Activated CD8-positive, alpha-beta memory T cell treated with anti-CD3 and anti-CD28 coated beads, Interleukin-2, amount 10 ng/mL, durations not matched to agents 7 days and 5 days (primary cell): ENCODE results near the gene UBA3. TPM values are rescaled to one million over a fixed set of nuclear protein-coding genes. Genes with fewer than 3 reads are reported as not detected.
A peak's percentile ranks its signal among the peaks of the same experiment; 100 is the strongest.

Experiments
- ATAC-seq: fragments of 150-1000 bp; cut with Tn5 transposase; one replicate; pipeline ENCODE4 v1.10.0; 2021; ENCODE audit warnings: moderate library complexity
- CTCF ChIA-PET: fragments of 350-600 bp; sonication (Branson Sonifier 250); formaldehyde crosslinking; loops from one replicate; lab custom pipeline; 2021; ENCODE audit warnings: antibody characterized with exemption; lab: Charles Lee
- DNase-seq: peaks from one replicate; pipeline ENCODE4 v3.0.0-alpha.2; 2020
- H3K27ac Mint-ChIP-seq: one replicate; pipeline ENCODE4 v1.8.0; 2021; ENCODE audit warnings: mild to moderate bottlenecking, mixed read lengths
- H3K27me3 Mint-ChIP-seq: one replicate; pipeline ENCODE4 v1.8.0; 2021; ENCODE audit warnings: mixed read lengths
- H3K36me3 Mint-ChIP-seq: one replicate; pipeline ENCODE4 v1.8.0; 2021; ENCODE audit warnings: mild to moderate bottlenecking, mixed read lengths
- H3K4me1 Mint-ChIP-seq: one replicate; pipeline ENCODE4 v1.8.0; 2021; ENCODE audit warnings: mixed read lengths
- H3K4me3 Mint-ChIP-seq: one replicate; pipeline ENCODE4 v1.8.0; 2021; ENCODE audit warnings: mild to moderate bottlenecking, moderate library complexity, mixed read lengths
- H3K9me3 Mint-ChIP-seq: one replicate; pipeline ENCODE4 v1.8.0; 2022; ENCODE audit warnings: low read depth, mixed read lengths
- total RNA-seq, 2 experiments: library from RNA; stranded (reverse); gene quantifications; one replicate each; pipeline ENCODE4 v1.2.3, GENCODE V29; 2021

The UBA3 gene
- total RNA-seq = 100 to 1,000 TPM; 104 to 133 TPM

GRCh38 chr3:69080233-69080920, at the start of gene UBA3:
TSS of gene UBA3 (minus strand) at chr3:69080365. CDS start at chr3:69080353, 12 bp downstream.
- Mint-ChIP-seq H3K4me3 (peak within 1 kb of the TSS; percentile 88), H3K27me3 (no peaks in the 10 kb centered on the region), H3K36me3 (peaks cover 23% of the 10 kb centered on the region), H3K27ac (peak within 1 kb of the TSS; percentile 94), H3K4me1 (peaks cover 60% of the 10 kb centered on the region), H3K9me3 (no peaks in the 10 kb centered on the region)
- CTCF ChIA-PET = interaction anchor here (1.8 to 2.4 kb wide), 2 partner anchors 11 to 67 kb away, joined by 4 to 10 read pairs; partner anchors contain the start of gene EOGT
- peak; percentile 96 for DNase-seq
- ATAC-seq = peak; percentile 76

- H3K4me1 Mint-ChIP-seq = peaks cover 2% of the 10 kb centered on the region
- no peaks in the 10 kb centered on the region for H3K9me3 Mint-ChIP-seq
- H3K27ac Mint-ChIP-seq = no peak overlapping the region
- DNase-seq (no peak), ATAC-seq (no peak)
- H3K4me3 Mint-ChIP-seq = no peak overlapping the region
- CTCF ChIA-PET = interaction anchor here (1.0 to 3.6 kb wide), 2 partner anchors 10 to 29 kb away, joined by 3 to 13 read pairs; no protein-coding TSS in a partner anchor
- H3K36me3 Mint-ChIP-seq = no peaks in the 10 kb centered on the region
- H3K27me3 Mint-ChIP-seq = peaks cover 6% of the 10 kb centered on the region
These were observed 49.4 kb upstream of the UBA3 start for GRCh38 chr3:69129531-69129930.

- Mint-ChIP-seq H3K9me3 (no peaks in the 10 kb centered on the region), H3K4me1 (peaks cover 2% of the 10 kb centered on the region), H3K4me3 (no peak overlapping the region), H3K27ac (no peak overlapping the region), H3K27me3 (peaks cover 6% of the 10 kb centered on the region), H3K36me3 (no peaks in the 10 kb centered on the region)
- ATAC-seq (no peak), DNase-seq (no peak)
- CTCF ChIA-PET = interaction anchor here (3.6 kb wide), 1 partner anchor 9 kb away, joined by 13 read pairs; no protein-coding TSS in a partner anchor
These were observed 48.3 kb upstream of the UBA3 start for GRCh38 chr3:69128509-69128908.

GRCh38 chr3:69126999-69127398, 46.8 kb upstream of the UBA3 start:
- H3K27me3 Mint-ChIP-seq = peaks cover 6% of the 10 kb centered on the region
- H3K36me3 Mint-ChIP-seq = no peaks in the 10 kb centered on the region
- CTCF ChIA-PET = interaction anchor here (0.7 to 1.3 kb wide), 2 partner anchors 173 to 299 kb away, joined by 3 to 6 read pairs; no protein-coding TSS in a partner anchor
- H3K27ac Mint-ChIP-seq = no peak overlapping the region
- H3K4me1 Mint-ChIP-seq = peaks cover 2% of the 10 kb centered on the region
- ATAC-seq (no peak), DNase-seq (no peak)
- H3K4me3 Mint-ChIP-seq = no peak overlapping the region
- no peaks in the 10 kb centered on the region for H3K9me3 Mint-ChIP-seq

GRCh38 chr3:69126216-69126615, 46.1 kb upstream of the UBA3 start:
- no peak for ATAC-seq
- Mint-ChIP-seq H3K36me3 (no peaks in the 10 kb centered on the region), H3K4me3 (no peak overlapping the region), H3K9me3 (no peaks in the 10 kb centered on the region), H3K27me3 (peaks cover 6% of the 10 kb centered on the region), H3K4me1 (peaks cover 2% of the 10 kb centered on the region), H3K27ac (no peak overlapping the region)
- CTCF ChIA-PET = interaction anchor here (1.2 to 1.6 kb wide), 4 partner anchors 35 to 300 kb away, joined by 4 to 6 read pairs (median 4); no protein-coding TSS in a partner anchor
- DNase-seq = no peak

- no peak within 1 kb of the TSS for H3K4me3 Mint-ChIP-seq
- CTCF ChIA-PET = interaction anchor here (1.1 to 1.4 kb wide), 3 partner anchors 37 to 189 kb away, joined by 3 to 4 read pairs (median 4); no protein-coding TSS in a partner anchor
- no peaks in the 10 kb centered on the region for H3K9me3 Mint-ChIP-seq
- peaks cover 2% of the 10 kb centered on the region for H3K4me1 Mint-ChIP-seq
- no peak within 1 kb of the TSS for H3K27ac Mint-ChIP-seq
- H3K27me3 Mint-ChIP-seq = peaks cover 4% of the 10 kb centered on the region
- DNase-seq (no peak), ATAC-seq (no peak)
- H3K36me3 Mint-ChIP-seq = no peaks in the 10 kb centered on the region
These were observed 42.2 kb upstream of the UBA3 start, which contains the start of gene LMOD3 for GRCh38 chr3:69122403-69122802. TSS of gene LMOD3 (minus strand) at chr3:69122595. CDS start at chr3:69122386, 209 bp downstream.

GRCh38 chr3:69121950-69122349, 41.8 kb upstream of the UBA3 start:
- DNase-seq (no peak), ATAC-seq (no peak)
- H3K9me3 Mint-ChIP-seq = no peaks in the 10 kb centered on the region
- H3K36me3 Mint-ChIP-seq = no peaks in the 10 kb centered on the region
- H3K27me3 Mint-ChIP-seq = peaks cover 4% of the 10 kb centered on the region
- peaks cover 2% of the 10 kb centered on the region for H3K4me1 Mint-ChIP-seq
- CTCF ChIA-PET = interaction anchor here (0.9 to 3.8 kb wide), 13 partner anchors 37 to 550 kb away, joined by 3 to 45 read pairs (median 4); no protein-coding TSS in a partner anchor
- H3K27ac Mint-ChIP-seq = no peak overlapping the region
- H3K4me3 Mint-ChIP-seq = no peak overlapping the region

GRCh38 chr3:69121513-69121912, 41.3 kb upstream of the UBA3 start:
- no peak for DNase-seq
- Mint-ChIP-seq H3K36me3 (no peaks in the 10 kb centered on the region), H3K27ac (no peak overlapping the region), H3K9me3 (no peaks in the 10 kb centered on the region), H3K27me3 (peaks cover 4% of the 10 kb centered on the region), H3K4me3 (no peak overlapping the region), H3K4me1 (peaks cover 2% of the 10 kb centered on the region)
- CTCF ChIA-PET = interaction anchor here (0.6 to 3.8 kb wide), 26 partner anchors 9 to 550 kb away, joined by 3 to 45 read pairs (median 6); partner anchors contain the start of gene FRMD4B
- no peak for ATAC-seq

GRCh38 chr3:69120879-69121464, 40.8 kb upstream of the UBA3 start:
- ATAC-seq (peak; percentile 87), DNase-seq (peak; percentile 90)
- peak overlapping the region; percentile 7 for H3K27ac Mint-ChIP-seq
- no peak overlapping the region for H3K4me3 Mint-ChIP-seq
- H3K9me3 Mint-ChIP-seq = no peaks in the 10 kb centered on the region
- CTCF ChIA-PET = interaction anchor here (0.6 to 3.8 kb wide), 26 partner anchors 9 to 551 kb away, joined by 3 to 45 read pairs (median 6); partner anchors contain the start of gene FRMD4B
- H3K4me1 Mint-ChIP-seq = peaks cover 2% of the 10 kb centered on the region
- H3K27me3 Mint-ChIP-seq = no peaks in the 10 kb centered on the region
- no peaks in the 10 kb centered on the region for H3K36me3 Mint-ChIP-seq

GRCh38 chr3:69119681-69120080, 39.5 kb upstream of the UBA3 start:
- Mint-ChIP-seq H3K4me1 (peaks cover 2% of the 10 kb centered on the region), H3K27me3 (no peaks in the 10 kb centered on the region), H3K36me3 (no peaks in the 10 kb centered on the region), H3K4me3 (no peak overlapping the region), H3K9me3 (no peaks in the 10 kb centered on the region), H3K27ac (no peak overlapping the region)
- ATAC-seq (no peak), DNase-seq (no peak)
- CTCF ChIA-PET = interaction anchor here (1.9 to 3.8 kb wide), 12 partner anchors 10 to 552 kb away, joined by 7 to 45 read pairs (median 12); partner anchors contain the start of gene FRMD4B

GRCh38 chr3:69119138-69119537, 39.0 kb upstream of the UBA3 start:
- Mint-ChIP-seq H3K9me3 (no peaks in the 10 kb centered on the region), H3K4me1 (peaks cover 2% of the 10 kb centered on the region), H3K36me3 (no peaks in the 10 kb centered on the region), H3K27ac (no peak overlapping the region), H3K4me3 (no peak overlapping the region), H3K27me3 (no peaks in the 10 kb centered on the region)
- CTCF ChIA-PET = interaction anchor here (2.0 to 3.8 kb wide), 9 partner anchors 11 to 552 kb away, joined by 7 to 45 read pairs (median 13); partner anchors contain the start of gene FRMD4B
- ATAC-seq = no peak
- DNase-seq = no peak

GRCh38 chr3:69118555-69118954, 38.4 kb upstream of the UBA3 start:
- no peak for DNase-seq
- Mint-ChIP-seq H3K4me1 (peaks cover 2% of the 10 kb centered on the region), H3K9me3 (no peaks in the 10 kb centered on the region), H3K4me3 (no peak overlapping the region), H3K36me3 (no peaks in the 10 kb centered on the region), H3K27me3 (no peaks in the 10 kb centered on the region), H3K27ac (no peak overlapping the region)
- ATAC-seq = no peak
- CTCF ChIA-PET = interaction anchor here (2.0 to 3.8 kb wide), 7 partner anchors 12 to 553 kb away, joined by 7 to 45 read pairs (median 17); partner anchors contain the start of gene FRMD4B

GRCh38 chr3:69116897-69117296, 36.7 kb upstream of the UBA3 start:
- DNase-seq (no peak), ATAC-seq (no peak)
- no peak overlapping the region for H3K27ac Mint-ChIP-seq
- peaks cover 2% of the 10 kb centered on the region for H3K4me1 Mint-ChIP-seq
- no peaks in the 10 kb centered on the region for H3K27me3 Mint-ChIP-seq
- CTCF ChIA-PET = interaction anchor here (1.1 kb wide), 1 partner anchor 190 kb away, joined by 3 read pairs; no protein-coding TSS in a partner anchor
- no peaks in the 10 kb centered on the region for H3K36me3 Mint-ChIP-seq
- no peak overlapping the region for H3K4me3 Mint-ChIP-seq
- no peaks in the 10 kb centered on the region for H3K9me3 Mint-ChIP-seq
